ENCODE results near the gene ANTXR2.
A peak's percentile ranks its signal among the peaks of the same experiment; 100 is the strongest.

The ANTXR2 gene

DNA sequence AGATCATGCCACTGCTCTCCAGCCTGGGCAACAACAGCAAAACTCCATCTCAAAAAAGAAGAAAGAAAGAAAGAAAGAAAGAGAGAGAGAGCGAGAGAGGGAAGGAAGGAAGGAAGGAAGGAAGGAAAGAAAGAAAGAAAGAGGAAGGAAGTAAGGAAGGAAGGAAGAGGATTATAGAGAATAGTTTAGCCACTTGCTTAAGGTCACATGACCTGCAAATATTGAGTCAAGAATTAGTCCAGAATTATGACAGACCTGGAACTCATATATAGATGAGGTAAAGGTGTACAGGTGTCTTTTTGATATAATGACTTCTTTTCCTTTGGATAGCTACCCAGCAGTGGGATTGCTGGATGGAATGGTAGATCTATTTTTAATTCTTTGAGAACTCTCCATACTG lies 25.6 kb upstream of the ANTXR2 start:
- H3K4me3 Mint-ChIP-seq: no peak overlapping the region
- no peak overlapping the region for H3K27ac Mint-ChIP-seq
- no peaks in the 10 kb centered on the region for H3K9me3 Mint-ChIP-seq
- ATAC-seq (no peak), DNase-seq (no peak)
- H3K27me3 Mint-ChIP-seq: peaks cover 8% of the 10 kb centered on the region
- peaks cover 6% of the 10 kb centered on the region for H3K4me1 Mint-ChIP-seq

DNA sequence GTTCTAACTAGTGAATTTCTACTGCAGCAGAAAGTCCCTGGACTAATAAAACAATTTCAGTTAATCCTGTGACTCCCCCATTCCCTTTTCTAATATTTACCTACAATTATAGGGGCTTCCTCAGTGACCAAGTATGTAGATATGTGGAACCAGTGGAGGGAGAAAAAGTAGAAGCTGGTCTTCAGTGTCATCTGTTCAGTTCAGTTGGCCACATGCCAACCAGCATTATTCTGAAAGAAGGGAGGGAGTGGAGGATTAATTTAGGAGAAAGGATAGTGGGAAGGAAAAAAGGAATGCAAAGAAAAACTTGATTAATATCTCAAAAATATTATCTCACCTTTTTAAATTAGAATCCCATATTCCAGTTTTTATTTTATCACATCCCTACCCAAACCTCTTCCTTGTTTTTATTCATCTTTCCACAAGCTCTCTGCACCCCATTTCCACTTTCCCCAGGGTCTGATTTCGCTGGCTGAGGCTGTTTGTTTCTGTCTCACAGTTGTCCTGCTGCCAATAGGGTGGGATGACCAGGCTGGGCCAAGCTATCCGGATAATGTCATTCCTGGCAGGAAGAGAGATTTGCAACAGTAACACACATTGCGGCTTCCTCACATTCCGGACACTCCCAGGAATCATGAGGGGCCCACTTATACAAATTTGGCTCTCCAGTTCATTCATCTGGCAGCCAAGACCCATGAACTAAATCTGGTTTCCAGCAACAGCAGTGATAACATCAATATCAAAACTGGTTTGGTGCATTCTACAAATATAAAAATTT lies 24.6 kb upstream of the ANTXR2 start:
- H3K4me1 Mint-ChIP-seq: peaks cover 8% of the 10 kb centered on the region
- ATAC-seq: no peak
- no peak for DNase-seq
- no peak overlapping the region for H3K4me3 Mint-ChIP-seq
- H3K27ac Mint-ChIP-seq: peak overlapping the region in 1 of 2 donors; percentile 74
- no peaks in the 10 kb centered on the region for H3K9me3 Mint-ChIP-seq
- peaks cover 12% of the 10 kb centered on the region for H3K27me3 Mint-ChIP-seq

DNA sequence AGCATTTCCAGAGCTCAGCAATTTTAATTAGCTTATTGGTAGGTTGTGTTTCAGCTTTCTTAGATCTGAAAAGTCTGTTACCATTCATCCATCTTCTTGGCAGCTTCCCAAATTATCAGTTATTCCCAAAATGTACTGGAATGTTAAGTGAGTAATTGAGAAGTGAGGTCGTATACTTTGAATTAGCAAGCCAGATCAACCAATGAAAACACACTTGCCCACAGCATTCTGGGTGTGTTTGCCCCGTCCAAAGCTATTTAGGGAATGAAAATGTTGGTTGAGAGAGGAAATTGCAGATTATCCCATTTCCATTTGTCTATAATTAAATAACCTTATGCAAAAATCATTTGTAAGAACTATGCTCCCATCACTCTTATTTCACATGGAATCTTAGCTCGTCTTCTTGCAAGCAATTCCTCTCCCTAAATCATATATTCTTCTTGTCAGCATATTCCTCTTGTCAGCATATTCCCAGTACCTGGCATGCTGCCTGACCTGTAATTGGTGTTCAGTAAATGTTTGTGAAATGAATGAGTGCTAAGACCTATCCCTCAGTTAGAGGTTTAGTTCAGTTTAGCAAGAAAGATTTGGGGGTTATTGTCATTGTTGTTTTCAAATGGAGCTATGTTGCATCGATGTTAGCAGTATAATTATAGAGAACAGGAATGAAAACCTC lies 23.3 kb upstream of the ANTXR2 start:
- Mint-ChIP-seq H3K27me3 (peaks cover 17% of the 10 kb centered on the region), H3K9me3 (no peaks in the 10 kb centered on the region), H3K4me3 (no peak overlapping the region), H3K27ac (no peak overlapping the region), H3K4me1 (peaks cover 10% of the 10 kb centered on the region)
- DNase-seq (no peak), ATAC-seq (no peak)

GRCh38 chr4:80094191-80094590 lies 21.2 kb upstream of the ANTXR2 start:
- Mint-ChIP-seq H3K9me3 (no peaks in the 10 kb centered on the region), H3K4me1 (peaks cover 10% of the 10 kb centered on the region), H3K27me3 (peaks cover 17% of the 10 kb centered on the region), H3K27ac (no peak overlapping the region), H3K4me3 (no peak overlapping the region)
- no peak for ATAC-seq
- DNase-seq: no peak

GRCh38 chr4:80093563-80093962 lies 20.5 kb upstream of the ANTXR2 start:
- no peak overlapping the region for H3K27ac Mint-ChIP-seq
- no peak for DNase-seq
- H3K27me3 Mint-ChIP-seq: peaks cover 17% of the 10 kb centered on the region
- no peaks in the 10 kb centered on the region for H3K9me3 Mint-ChIP-seq
- no peak for ATAC-seq
- no peak overlapping the region for H3K4me3 Mint-ChIP-seq
- H3K4me1 Mint-ChIP-seq: peaks cover 10% of the 10 kb centered on the region

DNA sequence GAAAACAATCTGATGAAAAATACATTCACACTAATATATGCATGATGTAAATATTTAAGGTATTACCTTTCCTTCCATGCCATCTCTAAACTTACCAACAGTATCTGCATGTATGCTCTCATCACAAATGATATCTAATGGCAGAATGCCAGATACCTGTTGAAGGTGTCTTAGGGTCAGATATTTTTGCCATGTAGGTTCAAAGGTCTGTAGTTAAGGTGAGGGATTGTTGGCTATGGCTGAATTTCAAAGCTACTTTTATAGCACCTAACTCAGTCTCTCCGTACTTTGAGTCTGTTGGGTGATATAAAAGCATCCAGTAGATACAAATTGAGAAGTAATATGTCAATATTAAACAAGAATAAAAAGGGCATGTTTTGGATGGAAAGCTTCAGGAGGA lies 19.8 kb upstream of the ANTXR2 start:
- ATAC-seq (no peak), DNase-seq (no peak)
- Mint-ChIP-seq H3K4me3 (no peak overlapping the region), H3K4me1 (peaks cover 10% of the 10 kb centered on the region), H3K27me3 (peaks cover 10% of the 10 kb centered on the region), H3K27ac (peak overlapping the region in 1 of 2 donors; percentile 86), H3K9me3 (no peaks in the 10 kb centered on the region)

- DNase-seq: no peak
- ATAC-seq: peak; percentile 48
- Mint-ChIP-seq H3K4me3 (no peak overlapping the region), H3K27ac (no peak overlapping the region), H3K27me3 (peaks cover 10% of the 10 kb centered on the region), H3K4me1 (peaks cover 10% of the 10 kb centered on the region), H3K9me3 (no peaks in the 10 kb centered on the region)
Observed at GRCh38 chr4:80092088-80092487, 19.1 kb upstream of the ANTXR2 start.

- no peak for DNase-seq
- no peak overlapping the region for H3K4me3 Mint-ChIP-seq
- no peaks in the 10 kb centered on the region for H3K9me3 Mint-ChIP-seq
- H3K4me1 Mint-ChIP-seq: peaks cover 10% of the 10 kb centered on the region
- H3K27me3 Mint-ChIP-seq: peaks cover 14% of the 10 kb centered on the region
- no peak for ATAC-seq
- H3K27ac Mint-ChIP-seq: no peak overlapping the region
Observed at GRCh38 chr4:80091688-80092087, 18.7 kb upstream of the ANTXR2 start.

GRCh38 chr4:80091184-80091583 lies 18.2 kb upstream of the ANTXR2 start:
- Mint-ChIP-seq H3K4me3 (no peak overlapping the region), H3K9me3 (no peaks in the 10 kb centered on the region), H3K27me3 (peaks cover 19% of the 10 kb centered on the region), H3K4me1 (peaks cover 10% of the 10 kb centered on the region), H3K27ac (no peak overlapping the region)
- DNase-seq (no peak), ATAC-seq (no peak)

DNA sequence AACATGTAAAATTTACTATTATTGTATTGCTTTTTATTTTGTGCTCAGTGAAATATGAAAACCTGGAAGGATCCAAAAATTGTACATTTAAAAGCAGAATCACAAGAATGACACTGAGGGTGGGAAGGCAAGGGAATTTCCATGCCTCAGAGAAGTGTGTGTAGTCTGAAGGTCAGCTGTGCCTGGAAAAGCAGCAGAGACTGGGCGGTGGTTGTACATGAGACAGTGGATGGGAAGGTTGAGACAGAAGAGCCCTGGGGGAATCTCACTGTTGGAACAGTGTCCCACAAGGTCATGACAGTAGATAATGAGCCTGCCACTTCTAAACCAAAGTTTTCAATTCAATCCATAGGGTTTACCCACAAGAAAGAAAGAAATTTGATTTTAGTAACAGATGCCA lies 17.1 kb upstream of the ANTXR2 start:
- no peak for ATAC-seq
- Mint-ChIP-seq H3K4me3 (no peak overlapping the region), H3K4me1 (peaks cover 10% of the 10 kb centered on the region), H3K27me3 (peaks cover 21% of the 10 kb centered on the region), H3K27ac (no peak overlapping the region), H3K9me3 (no peaks in the 10 kb centered on the region)
- no peak for DNase-seq

DNA sequence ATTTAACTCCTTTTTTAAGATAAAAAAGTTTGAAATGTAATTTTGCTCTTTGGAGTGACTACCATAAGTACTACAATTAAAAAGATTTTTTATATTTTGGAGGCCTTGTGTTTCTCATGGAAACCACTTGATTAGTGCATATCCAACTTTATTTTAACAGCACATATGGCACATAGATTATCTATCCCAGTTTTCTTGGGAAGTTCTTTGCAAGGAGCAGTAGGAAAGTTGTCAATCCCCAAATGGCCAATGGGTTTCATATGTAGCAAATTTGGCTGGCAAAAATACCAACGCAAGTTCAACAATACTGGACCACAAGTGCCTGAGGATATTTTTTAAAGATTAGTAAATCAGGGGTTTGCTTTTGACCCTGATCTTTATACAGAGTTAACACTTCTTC lies 15.4 kb upstream of the ANTXR2 start:
- Mint-ChIP-seq H3K4me3 (no peak overlapping the region), H3K27me3 (peaks cover 21% of the 10 kb centered on the region), H3K27ac (no peak overlapping the region), H3K4me1 (peaks cover 10% of the 10 kb centered on the region), H3K9me3 (no peaks in the 10 kb centered on the region)
- DNase-seq (no peak), ATAC-seq (no peak)

- no peak for DNase-seq
- no peak overlapping the region for H3K4me3 Mint-ChIP-seq
- H3K4me1 Mint-ChIP-seq: no peaks in the 10 kb centered on the region
- ATAC-seq: no peak
- H3K27me3 Mint-ChIP-seq: peaks cover 11% of the 10 kb centered on the region
- no peak overlapping the region for H3K27ac Mint-ChIP-seq
- no peaks in the 10 kb centered on the region for H3K9me3 Mint-ChIP-seq
Observed at GRCh38 chr4:80086296-80086695, 13.3 kb upstream of the ANTXR2 start.

GRCh38 chr4:80085081-80085480 lies 12.1 kb upstream of the ANTXR2 start:
- no peak overlapping the region for H3K4me3 Mint-ChIP-seq
- ATAC-seq (no peak), DNase-seq (no peak)
- no peaks in the 10 kb centered on the region for H3K4me1 Mint-ChIP-seq
- H3K27me3 Mint-ChIP-seq: peaks cover 11% of the 10 kb centered on the region
- no peak overlapping the region for H3K27ac Mint-ChIP-seq
- H3K9me3 Mint-ChIP-seq: no peaks in the 10 kb centered on the region

DNA sequence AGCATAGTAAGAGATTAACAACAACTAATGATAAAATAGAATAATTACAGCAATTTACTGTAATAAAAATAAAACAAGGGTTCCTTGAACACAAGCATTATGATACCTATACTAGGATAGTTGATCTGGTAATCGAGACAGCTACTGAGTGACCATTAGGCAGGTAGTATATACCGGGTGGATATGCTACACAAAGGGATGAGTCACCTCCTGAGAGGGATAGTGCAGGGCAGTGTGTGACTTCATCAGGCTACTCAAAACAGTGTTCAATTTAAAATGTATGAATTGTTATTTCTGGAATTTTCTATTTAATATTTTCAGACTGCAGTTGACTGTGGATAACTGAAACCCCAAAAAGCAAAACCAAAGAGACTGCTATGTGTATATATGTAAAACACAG lies 9.7 kb upstream of the ANTXR2 start:
- no peak overlapping the region for H3K27ac Mint-ChIP-seq
- H3K4me1 Mint-ChIP-seq: no peaks in the 10 kb centered on the region
- ATAC-seq: no peak
- DNase-seq: no peak
- no peaks in the 10 kb centered on the region for H3K9me3 Mint-ChIP-seq
- H3K4me3 Mint-ChIP-seq: no peak overlapping the region
- H3K27me3 Mint-ChIP-seq: peaks cover 11% of the 10 kb centered on the region

DNA sequence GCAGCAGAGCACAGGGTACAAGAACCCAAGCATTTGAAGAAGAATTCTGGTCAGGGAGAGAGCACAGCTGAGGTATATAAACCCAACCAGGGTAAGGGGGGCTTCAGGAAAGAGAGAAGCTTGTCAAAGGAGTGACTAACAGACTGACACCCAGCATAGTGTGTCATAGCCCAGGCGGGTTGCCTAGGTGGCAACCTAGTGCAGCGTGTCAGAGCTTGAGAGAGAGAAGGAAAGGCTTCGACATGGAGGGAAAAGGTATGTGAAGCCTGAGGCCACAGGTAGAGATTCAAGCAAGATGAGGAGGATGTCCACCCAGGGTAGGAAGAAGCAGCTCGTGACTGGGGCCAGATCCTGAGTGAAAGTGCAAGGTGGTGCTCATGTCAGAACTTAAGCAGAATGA lies 8.5 kb upstream of the ANTXR2 start:
- ATAC-seq (no peak), DNase-seq (no peak)
- peaks cover 6% of the 10 kb centered on the region for H3K27me3 Mint-ChIP-seq

GRCh38 chr4:80079255-80079923 lies 6.4 kb upstream of the ANTXR2 start:
- Mint-ChIP-seq H3K4me3 (no peak overlapping the region), H3K27me3 (no peaks in the 10 kb centered on the region), H3K9me3 (no peaks in the 10 kb centered on the region), H3K4me1 (peaks cover 25% of the 10 kb centered on the region), H3K27ac (no peak overlapping the region)
- no peak for DNase-seq
- ATAC-seq: no peak

More for the DNA sequence above, 8.5 kb upstream of the ANTXR2 start:
- peak overlapping the region; percentile 2 to 22 for H3K27ac Mint-ChIP-seq
- H3K4me3 Mint-ChIP-seq: no peak overlapping the region
- peaks cover 4% of the 10 kb centered on the region for H3K4me1 Mint-ChIP-seq
- no peaks in the 10 kb centered on the region for H3K9me3 Mint-ChIP-seq
